ENCODE measurements around the gene CPSF3. TPM values are rescaled to one million over a fixed set of nuclear protein-coding genes. Genes with fewer than 3 reads are reported as not detected.

CPSF3 gene
- total and polyA plus RNA-seq, 2 of the 13 experiments (the other 11 are each of a cell fraction or from before 2014, with no cell fraction given) = 19.8 to 93.0 TPM

DNA sequence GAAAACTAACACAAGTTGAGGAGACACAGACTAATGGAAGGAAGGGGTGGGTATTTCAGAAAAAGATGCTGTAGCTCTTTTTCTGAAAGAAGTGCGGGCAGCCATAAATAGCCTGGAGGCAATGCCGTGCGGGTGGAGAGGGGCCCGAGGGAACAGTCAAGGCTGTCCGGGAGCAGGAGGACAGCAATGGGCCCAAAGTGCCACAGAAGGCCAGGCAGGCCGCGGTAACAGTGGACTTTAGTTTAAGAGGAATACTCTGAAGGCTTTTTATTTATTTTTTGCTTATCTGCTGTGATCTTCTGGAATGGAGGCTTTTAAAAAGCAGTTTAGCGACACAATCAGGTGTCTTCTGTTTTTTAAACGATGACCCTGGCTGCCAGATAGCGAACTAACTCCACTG is 3.0 kb upstream of the CPSF3 start (continued):
- TF ChIP-seq, protein P1, sequence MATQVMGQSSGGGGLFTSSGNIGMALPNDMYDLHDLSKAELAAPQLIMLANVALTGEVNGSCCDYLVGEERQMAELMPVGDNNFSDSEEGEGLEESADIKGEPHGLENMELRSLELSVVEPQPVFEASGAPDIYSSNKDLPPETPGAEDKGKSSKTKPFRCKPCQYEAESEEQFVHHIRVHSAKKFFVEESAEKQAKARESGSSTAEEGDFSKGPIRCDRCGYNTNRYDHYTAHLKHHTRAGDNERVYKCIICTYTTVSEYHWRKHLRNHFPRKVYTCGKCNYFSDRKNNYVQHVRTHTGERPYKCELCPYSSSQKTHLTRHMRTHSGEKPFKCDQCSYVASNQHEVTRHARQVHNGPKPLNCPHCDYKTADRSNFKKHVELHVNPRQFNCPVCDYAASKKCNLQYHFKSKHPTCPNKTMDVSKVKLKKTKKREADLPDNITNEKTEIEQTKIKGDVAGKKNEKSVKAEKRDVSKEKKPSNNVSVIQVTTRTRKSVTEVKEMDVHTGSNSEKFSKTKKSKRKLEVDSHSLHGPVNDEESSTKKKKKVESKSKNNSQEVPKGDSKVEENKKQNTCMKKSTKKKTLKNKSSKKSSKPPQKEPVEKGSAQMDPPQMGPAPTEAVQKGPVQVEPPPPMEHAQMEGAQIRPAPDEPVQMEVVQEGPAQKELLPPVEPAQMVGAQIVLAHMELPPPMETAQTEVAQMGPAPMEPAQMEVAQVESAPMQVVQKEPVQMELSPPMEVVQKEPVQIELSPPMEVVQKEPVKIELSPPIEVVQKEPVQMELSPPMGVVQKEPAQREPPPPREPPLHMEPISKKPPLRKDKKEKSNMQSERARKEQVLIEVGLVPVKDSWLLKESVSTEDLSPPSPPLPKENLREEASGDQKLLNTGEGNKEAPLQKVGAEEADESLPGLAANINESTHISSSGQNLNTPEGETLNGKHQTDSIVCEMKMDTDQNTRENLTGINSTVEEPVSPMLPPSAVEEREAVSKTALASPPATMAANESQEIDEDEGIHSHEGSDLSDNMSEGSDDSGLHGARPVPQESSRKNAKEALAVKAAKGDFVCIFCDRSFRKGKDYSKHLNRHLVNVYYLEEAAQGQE (IDR thresholded peaks at IDR 0.05; ENCODE audit: borderline replicate concordance in 1 of 2, low read depth in 1 of 2, low read length in 2 of 2) = no peak
- TF ChIP-seq, protein P2, sequence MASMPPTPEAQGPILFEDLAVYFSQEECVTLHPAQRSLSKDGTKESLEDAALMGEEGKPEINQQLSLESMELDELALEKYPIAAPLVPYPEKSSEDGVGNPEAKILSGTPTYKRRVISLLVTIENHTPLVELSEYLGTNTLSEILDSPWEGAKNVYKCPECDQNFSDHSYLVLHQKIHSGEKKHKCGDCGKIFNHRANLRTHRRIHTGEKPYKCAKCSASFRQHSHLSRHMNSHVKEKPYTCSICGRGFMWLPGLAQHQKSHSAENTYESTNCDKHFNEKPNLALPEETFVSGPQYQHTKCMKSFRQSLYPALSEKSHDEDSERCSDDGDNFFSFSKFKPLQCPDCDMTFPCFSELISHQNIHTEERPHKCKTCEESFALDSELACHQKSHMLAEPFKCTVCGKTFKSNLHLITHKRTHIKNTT (CRISPR knock-in tag; IDR thresholded peaks at IDR 0.05) = no peak
- TF ChIP-seq PLRG1 (conservative IDR thresholded peaks at IDR 0.05) (no peak), TP53 (CRISPR knock-in tag; conservative IDR thresholded peaks at IDR 0.05) (no peak), ZNF670 (CRISPR knock-in tag; IDR thresholded peaks at IDR 0.05; ENCODE audit: borderline replicate concordance) (no peak), THYN1 (CRISPR knock-in tag; IDR thresholded peaks at IDR 0.05; ENCODE audit: borderline replicate concordance, low read depth) (no peak), ZNF644 (CRISPR knock-in tag; IDR thresholded peaks at IDR 0.05; ENCODE audit: low read depth) (no peak), ZNF12 (CRISPR knock-in tag; IDR thresholded peaks at IDR 0.05) (no peak), RBM39 (IDR thresholded peaks at IDR 0.05; ENCODE audit: low read depth, low read length, poor library complexity, severe bottlenecking) (no peak), ZFP1 (CRISPR knock-in tag; IDR thresholded peaks at IDR 0.05) (no peak), MAF1 (CRISPR knock-in tag; IDR thresholded peaks at IDR 0.05; ENCODE audit: borderline replicate concordance) (no peak), ZUFSP (CRISPR knock-in tag; IDR thresholded peaks at IDR 0.05; ENCODE audit: borderline replicate concordance) (no peak), CENPX (CRISPR knock-in tag; IDR thresholded peaks at IDR 0.05) (no peak), HNRNPH1 (optimal IDR thresholded peaks at IDR 0.05; ENCODE audit: low read depth, low read length) (no peak), NR2F2 (IDR thresholded peaks at IDR 0.05; ENCODE audit: borderline replicate concordance, low read depth) (no peak)
- TF ChIP-seq, protein P3, sequence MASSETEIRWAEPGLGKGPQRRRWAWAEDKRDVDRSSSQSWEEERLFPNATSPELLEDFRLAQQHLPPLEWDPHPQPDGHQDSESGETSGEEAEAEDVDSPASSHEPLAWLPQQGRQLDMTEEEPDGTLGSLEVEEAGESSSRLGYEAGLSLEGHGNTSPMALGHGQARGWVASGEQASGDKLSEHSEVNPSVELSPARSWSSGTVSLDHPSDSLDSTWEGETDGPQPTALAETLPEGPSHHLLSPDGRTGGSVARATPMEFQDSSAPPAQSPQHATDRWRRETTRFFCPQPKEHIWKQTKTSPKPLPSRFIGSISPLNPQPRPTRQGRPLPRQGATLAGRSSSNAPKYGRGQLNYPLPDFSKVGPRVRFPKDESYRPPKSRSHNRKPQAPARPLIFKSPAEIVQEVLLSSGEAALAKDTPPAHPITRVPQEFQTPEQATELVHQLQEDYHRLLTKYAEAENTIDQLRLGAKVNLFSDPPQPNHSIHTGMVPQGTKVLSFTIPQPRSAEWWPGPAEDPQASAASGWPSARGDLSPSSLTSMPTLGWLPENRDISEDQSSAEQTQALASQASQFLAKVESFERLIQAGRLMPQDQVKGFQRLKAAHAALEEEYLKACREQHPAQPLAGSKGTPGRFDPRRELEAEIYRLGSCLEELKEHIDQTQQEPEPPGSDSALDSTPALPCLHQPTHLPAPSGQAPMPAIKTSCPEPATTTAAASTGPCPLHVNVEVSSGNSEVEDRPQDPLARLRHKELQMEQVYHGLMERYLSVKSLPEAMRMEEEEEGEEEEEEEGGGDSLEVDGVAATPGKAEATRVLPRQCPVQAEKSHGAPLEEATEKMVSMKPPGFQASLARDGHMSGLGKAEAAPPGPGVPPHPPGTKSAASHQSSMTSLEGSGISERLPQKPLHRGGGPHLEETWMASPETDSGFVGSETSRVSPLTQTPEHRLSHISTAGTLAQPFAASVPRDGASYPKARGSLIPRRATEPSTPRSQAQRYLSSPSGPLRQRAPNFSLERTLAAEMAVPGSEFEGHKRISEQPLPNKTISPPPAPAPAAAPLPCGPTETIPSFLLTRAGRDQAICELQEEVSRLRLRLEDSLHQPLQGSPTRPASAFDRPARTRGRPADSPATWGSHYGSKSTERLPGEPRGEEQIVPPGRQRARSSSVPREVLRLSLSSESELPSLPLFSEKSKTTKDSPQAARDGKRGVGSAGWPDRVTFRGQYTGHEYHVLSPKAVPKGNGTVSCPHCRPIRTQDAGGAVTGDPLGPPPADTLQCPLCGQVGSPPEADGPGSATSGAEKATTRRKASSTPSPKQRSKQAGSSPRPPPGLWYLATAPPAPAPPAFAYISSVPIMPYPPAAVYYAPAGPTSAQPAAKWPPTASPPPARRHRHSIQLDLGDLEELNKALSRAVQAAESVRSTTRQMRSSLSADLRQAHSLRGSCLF (CRISPR knock-in tag; IDR thresholded peaks at IDR 0.05; ENCODE audit: borderline replicate concordance) = no peak
